GM19468 (cell line): ENCODE measurements around the gene PTPRQ.

ENCODE experiments used
- ATAC-seq: cut with Tn5 transposase; IDR thresholded peaks from one replicate; pipeline ENCODE4 v1.9.1; 2021; ENCODE audit warnings: mild to moderate bottlenecking, moderate library complexity, moderate number of reproducible peaks; ENCODE audit not compliant: unreplicated experiment; ENCODE audit errors: extremely low read depth

PTPRQ gene

DNA sequence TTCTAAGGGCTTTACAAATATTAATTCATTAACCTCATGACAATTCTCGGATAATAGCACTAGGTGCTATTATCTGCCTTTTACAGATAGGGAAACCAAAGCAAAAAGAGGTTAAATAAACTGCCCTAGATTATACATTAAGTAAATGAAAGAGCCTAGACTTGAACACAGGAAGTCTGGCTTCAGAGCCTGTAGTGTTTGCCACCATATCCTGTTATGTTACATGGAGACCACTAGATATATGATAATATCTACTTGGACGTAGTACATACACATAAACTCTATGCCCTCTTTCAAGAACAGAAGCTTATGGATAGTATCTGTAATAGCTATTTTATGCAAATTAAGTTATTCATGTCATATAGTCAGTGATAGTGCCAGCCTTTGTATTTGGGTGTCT, 246.5 kb downstream of the PTPRQ start:
- no peak for ATAC-seq

- ATAC-seq: peak; percentile 30
Measured at GRCh38 chr12:80692114-80692513, 248.1 kb downstream of the PTPRQ start.

DNA sequence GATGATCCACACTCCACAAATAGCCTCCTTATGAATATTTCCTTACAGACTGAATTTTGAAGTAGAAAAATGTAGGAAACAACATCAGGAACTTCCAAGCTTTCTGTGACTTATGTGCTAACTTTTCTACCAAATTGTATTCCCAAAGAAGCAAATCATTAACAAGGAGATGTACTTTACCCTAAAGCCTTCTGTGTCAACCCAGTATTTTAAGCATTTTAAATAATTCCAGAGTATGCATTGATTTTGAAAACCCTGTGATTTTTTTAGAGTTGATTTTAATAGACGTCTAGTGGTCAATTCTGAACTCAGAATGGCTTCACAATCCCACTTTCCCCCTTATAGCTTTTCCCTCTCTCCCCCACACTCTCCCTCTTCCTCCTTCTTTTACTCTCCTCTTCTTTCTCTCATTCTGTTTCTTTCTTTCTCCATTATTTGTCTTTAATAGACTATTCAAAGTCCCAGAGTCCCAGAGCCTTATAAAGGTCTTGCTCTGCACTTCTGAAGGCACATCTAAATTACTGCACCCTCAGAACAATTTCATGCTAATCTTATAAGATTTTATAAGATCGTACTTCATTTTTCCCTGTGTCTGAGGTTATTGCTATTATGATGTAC, 253.3 kb downstream of the PTPRQ start:
- no peak for ATAC-seq

GRCh38 chr12:80698256-80698655, 254.2 kb downstream of the PTPRQ start:
- ATAC-seq: no peak

- no peak for ATAC-seq
Measured at GRCh38 chr12:80698847-80699542, 255.0 kb downstream of the PTPRQ start.

GRCh38 chr12:80700327-80700726, 256.3 kb downstream of the PTPRQ start:
- no peak for ATAC-seq

- ATAC-seq: no peak
Measured at GRCh38 chr12:80701388-80701787, 257.4 kb downstream of the PTPRQ start.

DNA sequence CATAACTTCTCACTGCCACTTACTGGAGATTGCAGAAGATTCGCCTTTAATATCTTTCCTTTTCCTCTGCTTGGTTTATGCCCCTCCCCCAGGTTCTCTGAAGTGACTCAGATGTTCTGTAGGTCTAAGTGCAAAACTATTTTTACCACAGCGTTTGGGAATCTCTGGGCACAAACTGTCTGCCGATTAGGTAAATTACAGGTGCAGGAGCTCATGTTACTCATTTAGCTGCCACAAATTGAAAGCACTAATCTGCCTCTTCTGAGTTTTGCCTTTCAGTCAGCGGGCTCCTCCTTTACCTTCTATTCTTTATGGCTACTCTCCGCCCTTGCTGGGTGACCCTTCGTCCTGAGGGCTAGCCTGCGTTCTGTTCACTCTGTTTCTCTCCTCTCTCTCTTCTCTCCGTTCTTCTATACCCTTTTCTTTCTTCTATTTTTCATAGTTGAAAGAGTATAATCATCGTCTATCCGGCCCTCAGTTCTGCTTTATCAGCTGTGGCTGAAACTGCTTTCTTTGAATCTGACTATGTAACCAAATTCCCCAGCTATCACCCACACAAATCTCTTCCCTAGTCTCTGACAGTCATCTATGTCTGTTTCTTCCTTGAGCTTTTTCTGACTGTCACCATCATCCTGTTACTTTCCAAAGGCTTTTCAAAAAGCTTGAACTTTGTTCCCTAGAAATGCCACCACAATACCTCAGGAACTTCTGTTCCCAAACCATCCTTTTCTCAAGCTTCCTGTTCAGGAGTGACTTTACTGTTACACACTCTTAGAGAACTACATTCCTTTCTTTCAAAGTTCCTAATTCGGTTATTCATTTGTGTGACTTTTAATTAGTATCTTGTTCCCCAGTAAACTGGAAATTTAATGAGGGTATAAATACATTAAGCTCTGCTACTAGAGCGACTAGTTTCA, 259.1 kb downstream of the PTPRQ start:
- ATAC-seq: peak; percentile 60

- no peak for ATAC-seq
Measured at GRCh38 chr12:80704420-80704819, 260.4 kb downstream of the PTPRQ start.

GRCh38 chr12:80707126-80707829, 263.2 kb downstream of the PTPRQ start, which contains the start of gene MYF6:
Gene MYF6 (plus strand): TSS chr12:80707634. CDS start chr12:80707720, 86 bp downstream.
- ATAC-seq: no peak

GRCh38 chr12:80707830-80708258, 263.8 kb downstream of the PTPRQ start:
- ATAC-seq: no peak

DNA sequence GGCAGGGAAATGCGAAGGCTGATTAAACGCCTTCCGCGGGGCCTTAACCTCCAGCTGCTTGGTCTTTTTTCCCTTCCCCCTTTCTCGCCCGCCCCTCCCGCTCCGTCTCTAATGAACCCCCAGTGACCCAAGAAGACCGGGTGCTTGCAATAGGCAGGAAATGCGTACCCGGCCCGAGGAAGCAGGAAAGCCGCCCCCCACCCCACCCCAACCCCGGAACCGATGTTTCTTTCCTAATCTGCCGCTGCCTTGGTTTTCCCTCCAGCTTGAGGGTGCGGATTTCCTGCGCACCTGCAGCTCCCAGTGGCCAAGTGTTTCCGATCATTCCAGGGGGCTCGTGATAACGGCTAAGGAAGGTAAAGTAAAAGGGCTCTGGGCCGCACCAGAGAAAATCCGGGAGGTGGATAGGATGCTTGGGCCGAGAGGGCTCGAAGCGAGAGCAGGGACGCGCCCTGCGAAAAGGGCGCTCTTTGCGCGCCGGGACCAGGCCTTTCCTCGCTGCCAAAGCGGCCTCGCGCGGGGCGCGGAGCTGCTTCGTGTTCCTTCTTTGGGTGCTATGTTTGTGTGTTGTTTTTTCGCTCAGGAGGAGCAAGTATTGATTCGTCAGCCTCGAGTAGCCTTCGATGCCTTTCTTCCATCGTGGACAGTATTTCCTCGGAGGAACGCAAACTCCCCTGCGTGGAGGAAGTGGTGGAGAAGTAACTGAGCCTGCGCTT, 264.4 kb downstream of the PTPRQ start:
- ATAC-seq: no peak

- ATAC-seq: no peak
Measured at GRCh38 chr12:80708975-80709328, 264.9 kb downstream of the PTPRQ start.

GRCh38 chr12:80709811-80710726, 266.0 kb downstream of the PTPRQ start:
- ATAC-seq: no peak

- ATAC-seq: no peak
Measured at GRCh38 chr12:80710727-80711449, 266.9 kb downstream of the PTPRQ start.

- ATAC-seq: no peak
Measured at GRCh38 chr12:80711866-80712265, 267.8 kb downstream of the PTPRQ start.

DNA sequence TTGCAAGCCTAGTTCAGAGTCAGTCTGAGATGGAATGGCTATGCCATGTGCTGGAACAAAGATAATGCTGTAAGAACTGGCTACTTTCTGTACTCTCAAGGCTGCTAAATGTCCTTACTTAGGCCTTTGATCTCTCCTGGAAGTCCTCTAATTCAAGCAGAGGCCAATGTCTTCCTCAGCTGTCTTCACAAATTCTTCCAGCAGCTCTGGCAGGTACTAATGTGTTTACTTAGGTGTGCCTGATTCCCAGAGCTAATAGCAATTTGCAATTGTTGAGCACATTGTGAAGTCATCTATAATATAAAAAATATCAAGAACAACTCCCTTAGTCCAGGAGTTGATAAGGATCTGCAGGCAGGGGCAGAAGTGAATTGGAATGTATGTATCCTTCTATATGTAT, 268.8 kb downstream of the PTPRQ start:
- no peak for ATAC-seq

- ATAC-seq: no peak
Measured at GRCh38 chr12:80713419-80713818, 269.4 kb downstream of the PTPRQ start.
